HPDE6-E6E7 (cell line): Measurements from ENCODE around the gene SLC49A4.

Source experiments
- DNase-seq: peaks from one replicate; pipeline ENCODE4 v3.0.0; 2011; ENCODE audit warnings: missing footprints; ENCODE audit errors: extremely low spot score

The SLC49A4 gene

GRCh38 chr3:122907471-122907870, 112.6 kb downstream of the SLC49A4 start:
- no peak for DNase-seq

GRCh38 chr3:122908251-122908650, 113.4 kb downstream of the SLC49A4 start:
- no peak for DNase-seq

GRCh38 chr3:122911901-122912300, 117.0 kb downstream of the SLC49A4 start:
- no peak for DNase-seq

- DNase-seq: no peak
These were observed 118.1 kb downstream of the SLC49A4 start for GRCh38 chr3:122912772-122913538.

GRCh38 chr3:122913539-122914100, 118.8 kb downstream of the SLC49A4 start:
- DNase-seq: no peak

GRCh38 chr3:122915300-122916055, 120.6 kb downstream of the SLC49A4 start:
- DNase-seq: no peak

GRCh38 chr3:122916084-122916483, 121.2 kb downstream of the SLC49A4 start:
- DNase-seq: no peak

GRCh38 chr3:122916580-122916979, 121.7 kb downstream of the SLC49A4 start:
- no peak for DNase-seq

DNA sequence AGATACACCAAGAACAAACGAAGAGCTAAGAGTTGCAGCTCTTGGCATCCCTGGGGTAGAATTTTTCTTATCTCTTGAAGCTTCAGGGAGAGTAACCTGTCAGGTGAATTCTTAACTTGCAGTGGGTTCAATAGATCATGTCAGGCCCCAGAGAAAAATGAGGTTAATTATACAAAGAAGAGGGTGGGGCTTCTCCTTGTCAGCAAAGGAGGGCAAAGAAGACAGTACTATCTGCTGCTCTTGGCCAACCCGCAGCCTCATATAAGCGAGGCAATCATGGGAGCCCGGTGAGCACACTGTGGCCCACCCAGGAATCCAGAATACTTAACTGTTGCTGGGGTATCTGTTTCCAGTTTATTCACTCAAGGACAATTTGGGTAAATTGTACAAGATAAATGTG, 122.5 kb downstream of the SLC49A4 start:
- no peak for DNase-seq

DNA sequence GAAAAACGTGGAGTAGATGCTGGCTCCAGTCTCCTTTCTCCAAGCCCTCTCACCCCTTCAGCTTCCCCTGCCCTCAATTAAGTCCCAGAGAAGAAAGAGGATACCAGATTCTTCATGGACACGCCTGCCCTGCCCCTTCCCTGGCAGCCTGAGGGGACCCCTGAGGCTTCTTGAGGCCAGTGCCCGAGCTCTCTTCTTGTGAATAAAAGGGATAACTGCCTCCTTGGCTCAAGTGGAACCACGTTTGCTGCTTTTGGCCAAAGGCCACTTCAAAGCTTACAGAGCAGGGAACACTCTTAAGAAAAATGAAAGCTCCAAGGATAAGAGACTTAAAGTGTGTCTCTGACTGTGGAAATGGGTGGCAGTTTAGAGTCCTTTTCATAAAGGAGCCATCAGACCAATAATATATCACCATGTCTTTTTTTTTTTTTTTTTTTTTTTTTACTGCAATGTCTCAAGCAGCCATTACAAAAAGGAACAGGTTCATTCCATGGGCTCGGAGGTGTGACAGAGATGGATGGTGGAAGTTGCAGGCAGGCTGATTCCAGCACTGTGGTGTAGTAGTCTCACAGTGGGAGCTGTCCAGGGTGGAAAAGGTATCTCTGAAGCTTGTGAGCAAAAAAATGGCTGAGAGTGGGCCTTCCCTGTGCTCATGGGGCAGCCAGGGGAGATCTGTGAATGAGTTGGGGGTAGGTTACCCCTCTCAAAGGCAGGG, 123.9 kb downstream of the SLC49A4 start:
- DNase-seq: no peak

- DNase-seq: no peak
These were observed 124.4 kb downstream of the SLC49A4 start for GRCh38 chr3:122919291-122919610.

- no peak for DNase-seq
These were observed 126.1 kb downstream of the SLC49A4 start for GRCh38 chr3:122920986-122921385.

GRCh38 chr3:122921791-122922651, 127.2 kb downstream of the SLC49A4 start:
- no peak for DNase-seq

- no peak for DNase-seq
These were observed 128.7 kb downstream of the SLC49A4 start for GRCh38 chr3:122923611-122924010.

GRCh38 chr3:122924056-122924455, 129.2 kb downstream of the SLC49A4 start:
- DNase-seq: no peak

GRCh38 chr3:122925756-122926155, 130.9 kb downstream of the SLC49A4 start:
- no peak for DNase-seq

GRCh38 chr3:122926322-122926721, 131.5 kb downstream of the SLC49A4 start:
- DNase-seq: no peak

DNA sequence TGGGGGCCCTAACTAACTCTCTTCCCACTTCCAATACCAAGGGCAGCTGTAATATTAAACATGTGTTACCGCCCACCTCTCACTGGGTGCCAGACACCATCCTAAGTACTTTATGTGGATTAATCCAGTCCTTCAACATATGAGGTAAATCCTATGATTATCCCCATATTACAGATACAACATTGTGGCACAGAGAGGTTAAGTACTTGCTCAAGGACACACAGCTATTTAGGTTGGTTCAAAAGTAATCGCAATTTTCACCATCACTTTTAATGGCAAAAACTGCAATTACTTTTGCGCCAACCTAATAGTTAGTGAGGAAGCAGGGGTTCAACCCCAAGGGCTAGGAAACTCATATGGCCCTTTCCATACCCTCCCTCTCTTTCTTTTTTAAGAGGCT, 131.9 kb downstream of the SLC49A4 start:
- DNase-seq: no peak

DNA sequence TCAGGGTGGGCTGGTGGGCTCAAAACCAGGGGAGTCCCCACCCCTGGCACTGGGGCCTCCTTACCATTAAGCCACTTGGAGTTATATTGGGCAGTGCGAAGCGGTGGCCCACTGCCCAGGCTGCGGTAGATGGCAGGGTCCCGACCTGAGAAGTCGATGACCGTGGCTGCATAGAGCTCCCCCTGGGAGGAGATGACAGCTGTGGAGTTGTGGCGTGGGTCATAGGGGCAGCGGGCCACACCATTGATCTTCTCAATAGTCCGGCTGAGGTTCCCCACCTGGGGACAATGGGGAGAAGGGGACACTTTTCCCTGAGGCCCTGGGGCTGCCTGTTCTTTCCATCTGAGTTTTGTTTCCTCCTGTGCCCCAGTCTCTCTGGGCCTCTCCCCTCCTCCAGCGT, 132.9 kb downstream of the SLC49A4 start:
- DNase-seq: no peak

GRCh38 chr3:122928396-122929187, 133.7 kb downstream of the SLC49A4 start:
- no peak for DNase-seq
